ENCODE results near the gene FAM89B.

The FAM89B gene

GRCh38 chr11:65581928-65582327 is 9.6 kb downstream of the FAM89B start:
- Mint-ChIP-seq H3K27me3 (no peaks in the 10 kb centered on the region), H3K9me3 (no peaks in the 10 kb centered on the region), H3K4me1 (peaks cover 24% of the 10 kb centered on the region), H3K4me3 (no peak overlapping the region), H3K36me3 (ENCODE audit: low read depth) (peaks cover 29% of the 10 kb centered on the region), H3K27ac (no peak overlapping the region)
- ATAC-seq (no peak), DNase-seq (no peak)

DNA sequence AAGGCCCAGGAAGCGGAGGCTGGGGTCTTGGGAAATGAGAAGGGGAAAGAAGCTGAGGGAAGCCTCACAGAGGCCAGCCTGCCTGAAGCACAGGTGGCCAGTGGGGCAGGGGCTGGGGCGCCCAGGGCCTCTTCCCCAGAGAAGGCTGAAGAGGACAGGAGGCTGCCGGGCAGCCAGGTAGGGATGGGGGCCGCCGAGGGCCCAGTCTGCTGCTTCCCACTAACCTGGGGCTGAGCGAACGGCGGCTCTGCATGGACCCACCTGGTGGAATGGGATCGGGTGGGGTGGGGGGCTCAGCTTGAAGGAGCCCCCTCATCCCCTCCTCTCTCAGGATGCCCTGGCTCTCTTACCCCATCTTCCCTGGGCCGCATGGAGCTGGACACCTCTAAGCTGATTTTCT is 11.3 kb downstream of the FAM89B start:
- ATAC-seq (no peak), DNase-seq (no peak)
- Mint-ChIP-seq H3K4me3 (no peak overlapping the region), H3K27ac (no peak overlapping the region), H3K4me1 (peaks cover 29% of the 10 kb centered on the region), H3K27me3 (no peaks in the 10 kb centered on the region), H3K36me3 (ENCODE audit: low read depth) (peaks cover 29% of the 10 kb centered on the region), H3K9me3 (no peaks in the 10 kb centered on the region)

- H3K27me3 Mint-ChIP-seq = no peaks in the 10 kb centered on the region
Measured at GRCh38 chr11:65584106-65584505, 11.8 kb downstream of the FAM89B start.

DNA sequence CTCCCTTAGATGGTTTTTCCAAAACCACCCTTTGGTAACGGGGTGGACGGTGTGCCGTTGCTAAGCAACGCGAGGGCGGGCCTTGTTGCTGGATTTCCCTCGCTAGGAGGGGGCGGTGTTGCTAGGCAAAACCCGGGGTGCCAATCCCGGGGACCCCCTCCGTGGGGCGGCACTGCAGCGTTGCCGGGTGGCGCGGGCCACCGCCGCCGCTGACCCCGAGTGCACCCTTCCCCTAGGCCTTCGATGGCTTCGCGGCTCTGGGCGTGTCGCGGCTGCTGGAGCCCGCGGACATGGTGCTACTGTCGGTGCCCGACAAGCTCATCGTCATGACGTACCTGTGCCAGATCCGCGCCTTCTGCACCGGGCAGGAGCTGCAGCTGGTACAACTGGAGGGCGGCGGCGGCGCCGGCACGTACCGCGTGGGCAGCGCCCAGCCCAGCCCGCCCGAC is 12.4 kb downstream of the FAM89B start:
- ATAC-seq = no peak
- H3K27ac Mint-ChIP-seq = no peak overlapping the region
- no peak overlapping the region for H3K4me3 Mint-ChIP-seq
- peaks cover 39% of the 10 kb centered on the region for H3K4me1 Mint-ChIP-seq
- no peaks in the 10 kb centered on the region for H3K27me3 Mint-ChIP-seq
- H3K9me3 Mint-ChIP-seq = no peaks in the 10 kb centered on the region
- H3K36me3 Mint-ChIP-seq (ENCODE audit: low read depth) = peaks cover 28% of the 10 kb centered on the region
- DNase-seq = no peak

More at GRCh38 chr11:65584106-65584505, 11.8 kb downstream of the FAM89B start:
- DNase-seq (no peak), ATAC-seq (no peak)
- Mint-ChIP-seq H3K4me3 (no peak overlapping the region), H3K9me3 (no peaks in the 10 kb centered on the region), H3K4me1 (peaks cover 33% of the 10 kb centered on the region), H3K36me3 (ENCODE audit: low read depth) (peaks cover 29% of the 10 kb centered on the region), H3K27ac (no peak overlapping the region)

DNA sequence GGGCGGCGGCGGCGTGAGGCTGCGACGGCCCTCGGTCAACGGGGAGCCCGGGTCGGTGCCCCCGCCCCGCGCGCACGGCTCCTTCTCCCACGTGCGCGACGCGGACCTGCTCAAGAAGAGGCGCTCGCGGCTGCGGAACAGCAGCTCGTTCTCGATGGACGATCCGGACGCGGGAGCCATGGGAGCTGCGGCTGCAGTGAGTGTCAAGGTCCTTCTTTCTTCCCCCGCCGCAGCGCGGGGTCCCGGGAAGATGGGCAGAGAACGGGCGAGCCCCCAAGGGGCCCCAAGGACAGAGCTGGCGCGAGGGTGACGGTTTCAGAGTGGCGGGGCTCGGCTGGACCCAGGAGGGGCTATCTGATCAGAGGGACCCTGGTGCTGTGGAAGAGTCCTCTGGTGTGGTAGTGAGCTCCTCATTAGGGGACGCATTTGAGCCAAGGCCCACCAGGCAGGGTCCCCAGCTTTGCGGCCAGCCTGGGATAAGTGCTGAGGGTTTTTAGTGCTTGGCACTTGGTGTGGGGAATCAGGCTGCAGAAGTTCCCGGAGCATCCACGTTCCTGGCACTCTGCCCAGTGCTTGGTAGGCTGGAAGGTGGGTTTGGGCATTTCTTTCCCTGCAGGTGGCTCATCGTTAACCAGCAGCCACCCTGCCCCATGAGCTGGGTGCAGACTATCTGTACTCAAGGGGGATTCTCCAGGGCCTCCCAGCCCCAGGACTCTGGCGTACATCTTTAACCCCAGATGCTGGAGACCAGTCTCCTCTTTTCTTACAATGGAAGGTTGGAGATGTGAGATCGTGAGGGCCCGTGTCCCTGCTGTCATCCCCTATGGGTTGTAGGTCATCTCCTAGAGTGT is 13.3 kb downstream of the FAM89B start:
- Mint-ChIP-seq H3K27me3 (no peaks in the 10 kb centered on the region), H3K27ac (no peak overlapping the region), H3K4me3 (no peak overlapping the region), H3K36me3 (ENCODE audit: low read depth) (peaks cover 26% of the 10 kb centered on the region), H3K9me3 (no peaks in the 10 kb centered on the region), H3K4me1 (peaks cover 41% of the 10 kb centered on the region)
- ATAC-seq = no peak
- no peak for DNase-seq

- DNase-seq (no peak), ATAC-seq (no peak)
- Mint-ChIP-seq H3K36me3 (ENCODE audit: low read depth) (peaks cover 24% of the 10 kb centered on the region), H3K4me3 (no peak overlapping the region), H3K4me1 (peaks cover 41% of the 10 kb centered on the region), H3K9me3 (no peaks in the 10 kb centered on the region), H3K27me3 (no peaks in the 10 kb centered on the region), H3K27ac (peak overlapping the region; percentile 31)
Measured at GRCh38 chr11:65586247-65586630, 13.9 kb downstream of the FAM89B start.

DNA sequence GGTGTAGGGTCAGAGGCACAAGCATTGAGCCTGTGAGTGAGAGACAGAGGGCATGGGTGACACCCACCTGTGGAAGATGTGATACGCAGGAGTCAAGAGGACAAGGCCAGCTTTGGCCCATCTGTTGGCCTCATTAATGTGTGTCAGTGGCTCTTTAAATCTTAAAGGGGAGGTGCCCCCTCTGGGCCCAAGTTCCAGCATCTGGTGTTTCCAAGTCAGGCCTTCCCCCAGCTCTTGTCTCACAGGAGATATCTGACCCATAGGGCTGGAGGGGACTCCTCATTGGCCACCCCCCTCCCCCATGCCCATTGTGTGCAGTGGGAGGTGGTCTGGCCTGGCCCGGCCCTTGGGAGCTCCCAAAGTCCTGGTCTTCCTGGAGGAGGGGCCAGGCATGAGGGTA is 14.3 kb downstream of the FAM89B start:
- Mint-ChIP-seq H3K36me3 (ENCODE audit: low read depth) (peaks cover 22% of the 10 kb centered on the region), H3K9me3 (no peaks in the 10 kb centered on the region), H3K4me1 (peaks cover 41% of the 10 kb centered on the region), H3K27me3 (no peaks in the 10 kb centered on the region), H3K4me3 (no peak overlapping the region), H3K27ac (peak overlapping the region; percentile 31)
- ATAC-seq (no peak), DNase-seq (no peak)

GRCh38 chr11:65588199-65589054 is 16.1 kb downstream of the FAM89B start:
- no peaks in the 10 kb centered on the region for H3K9me3 Mint-ChIP-seq
- H3K27ac Mint-ChIP-seq = peak overlapping the region; percentile 95
- ATAC-seq (peak; percentile 88), DNase-seq (peak; percentile 85)
- H3K27me3 Mint-ChIP-seq = no peaks in the 10 kb centered on the region
- peaks cover 21% of the 10 kb centered on the region for H3K36me3 Mint-ChIP-seq (ENCODE audit: low read depth)
- H3K4me1 Mint-ChIP-seq = peaks cover 41% of the 10 kb centered on the region
- H3K4me3 Mint-ChIP-seq = peak overlapping the region; percentile 70

GRCh38 chr11:65589444-65590239 is 17.3 kb downstream of the FAM89B start:
- Mint-ChIP-seq H3K4me1 (peaks cover 40% of the 10 kb centered on the region), H3K4me3 (no peak overlapping the region), H3K36me3 (ENCODE audit: low read depth) (peaks cover 14% of the 10 kb centered on the region), H3K27ac (peak overlapping the region; percentile 95), H3K27me3 (no peaks in the 10 kb centered on the region), H3K9me3 (no peaks in the 10 kb centered on the region)
- DNase-seq (peak; percentile 72), ATAC-seq (peak; percentile 55)

- Mint-ChIP-seq H3K4me3 (no peak overlapping the region), H3K36me3 (ENCODE audit: low read depth) (peaks cover 14% of the 10 kb centered on the region), H3K27me3 (no peaks in the 10 kb centered on the region), H3K4me1 (peaks cover 42% of the 10 kb centered on the region), H3K9me3 (no peaks in the 10 kb centered on the region), H3K27ac (peak overlapping the region; percentile 28)
- ATAC-seq (no peak), DNase-seq (no peak)
Measured at GRCh38 chr11:65590240-65590738, 18.0 kb downstream of the FAM89B start.

- Mint-ChIP-seq H3K36me3 (ENCODE audit: low read depth) (peaks cover 8% of the 10 kb centered on the region), H3K27me3 (no peaks in the 10 kb centered on the region), H3K27ac (no peak overlapping the region), H3K9me3 (no peaks in the 10 kb centered on the region), H3K4me1 (peaks cover 34% of the 10 kb centered on the region), H3K4me3 (no peak overlapping the region)
- ATAC-seq = no peak
- DNase-seq = no peak
Measured at GRCh38 chr11:65591939-65592857, 19.9 kb downstream of the FAM89B start.

DNA sequence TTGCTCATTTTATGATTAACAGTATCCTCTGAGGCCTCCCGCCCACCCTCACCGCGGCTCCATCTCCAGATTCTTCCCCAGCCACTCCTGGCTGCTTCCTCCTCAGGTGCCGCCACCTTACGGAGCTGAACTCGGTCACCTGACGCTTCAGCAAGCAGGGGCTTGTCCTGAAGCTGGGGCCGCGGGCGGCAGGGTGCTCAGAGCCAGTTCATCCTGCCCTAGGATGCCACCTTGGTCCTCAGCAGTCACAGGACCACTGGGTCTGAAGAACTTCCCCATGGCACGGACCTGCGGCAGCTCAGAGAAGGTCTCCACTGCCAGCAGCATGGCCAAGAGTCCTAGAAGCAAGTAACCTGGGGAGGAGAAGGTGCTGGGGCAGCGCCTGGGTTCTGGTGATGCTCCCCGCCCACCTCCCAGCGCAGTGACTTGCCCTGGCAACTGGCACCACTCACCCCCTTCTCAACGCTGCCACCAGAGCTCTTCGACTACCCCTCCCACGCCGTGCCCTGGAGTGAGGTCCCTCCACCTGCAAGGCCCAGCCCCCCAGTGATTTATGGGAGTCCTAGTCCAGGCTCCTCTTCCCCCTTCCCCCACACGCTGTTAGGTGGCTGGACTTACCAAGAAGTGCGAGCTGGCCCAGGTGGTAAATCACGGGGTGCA is 20.6 kb downstream of the FAM89B start:
- Mint-ChIP-seq H3K4me1 (peaks cover 26% of the 10 kb centered on the region), H3K27me3 (no peaks in the 10 kb centered on the region), H3K4me3 (no peak overlapping the region), H3K9me3 (no peaks in the 10 kb centered on the region), H3K27ac (no peak overlapping the region), H3K36me3 (ENCODE audit: low read depth) (peaks cover 10% of the 10 kb centered on the region)
- no peak for ATAC-seq
- DNase-seq = no peak

Data from activated naive CD8-positive, alpha-beta T cell treated with anti-CD3 and anti-CD28 coated beads, Interleukin-2, amount 50 U/mL, for 24 hours (primary cell).